Hepatocyte (in vitro differentiated cells): ENCODE data around the gene TRABD2A. TPM values are rescaled to one million over a fixed set of nuclear protein-coding genes. Genes with fewer than 3 reads are reported as not detected.
"Not testable (repeated sequence)": the region's sequence is repeated elsewhere in the genome, so short reads cannot be mapped to it uniquely, and the experiment has no call there.

Experiments
- DNase-seq: peaks from one replicate; pipeline ENCODE4 v3.0.0-alpha.2; 2016; ENCODE audit warnings: low spot score
- H2AFZ ChIP-seq: fragments of 200-600 bp; sonication (generic); 2 replicates; pipeline ENCODE4 v1.6.0; 2016; ENCODE audit warnings: antibody characterized with exemption, mild to moderate bottlenecking
- H3K27ac ChIP-seq: fragments of 200-600 bp; sonication (generic); 2 replicates; pipeline ENCODE4 v1.5.1; 2016; ENCODE audit warnings: mild to moderate bottlenecking
- H3K27me3 ChIP-seq: fragments of 200-600 bp; sonication (generic); 2 replicates; pipeline ENCODE4 v1.6.1; 2016
- H3K36me3 ChIP-seq: fragments of 200-600 bp; sonication (generic); replicated peaks from 2 replicates; pipeline ENCODE4 v1.5.1; 2016; ENCODE audit warnings: low read depth; ENCODE audit not compliant: insufficient read depth
- H3K4me1 ChIP-seq: fragments of 200-600 bp; sonication (generic); 2 replicates; pipeline ENCODE4 v1.5.1; 2016; ENCODE audit warnings: mild to moderate bottlenecking, moderate library complexity; ENCODE audit not compliant: insufficient read depth
- H3K4me2 ChIP-seq: fragments of 200-600 bp; sonication (generic); 2 replicates; pipeline ENCODE4 v1.6.0; 2016
- H3K4me3 ChIP-seq: fragments of 200-600 bp; sonication (generic); 2 replicates; pipeline ENCODE4 v1.5.1; 2016; ENCODE audit warnings: mild to moderate bottlenecking
- H3K79me2 ChIP-seq: fragments of 200-600 bp; sonication (generic); 2 replicates; pipeline ENCODE4 v1.6.0; 2017; ENCODE audit warnings: mild to moderate bottlenecking
- H3K9me2 ChIP-seq: fragments of 200-600 bp; sonication (generic); replicated peaks from 2 replicates; pipeline ENCODE4 v1.6.0; 2017; ENCODE audit warnings: mild to moderate bottlenecking; ENCODE audit not compliant: insufficient read depth
- H3K9me3 ChIP-seq: fragments of 200-600 bp; sonication (generic); 2 replicates; pipeline ENCODE4 v1.5.1; 2016; ENCODE audit warnings: low read depth, mild to moderate bottlenecking
- H4K20me1 ChIP-seq: fragments of 200-600 bp; sonication (generic); 2 replicates; pipeline ENCODE4 v1.6.0; 2016; ENCODE audit warnings: mild to moderate bottlenecking; ENCODE audit not compliant: insufficient read depth, poor library complexity, severe bottlenecking
- EZH2 ChIP-seq: fragments of 200-600 bp; sonication (generic); IDR thresholded peaks from 2 replicates; pipeline ENCODE4 v1.6.1; 2016; ENCODE audit warnings: antibody characterized with exemption, mild to moderate bottlenecking, borderline replicate concordance
- EZH2phosphoT487 ChIP-seq: fragments of 200-600 bp; sonication (generic); IDR thresholded peaks from one replicate; pipeline ENCODE4 v1.6.1; 2018; ENCODE audit warnings: antibody characterized with exemption, mild to moderate bottlenecking, low read depth, moderate library complexity; ENCODE audit not compliant: unreplicated experiment, severe bottlenecking
- WGBS: methylation state at CpG from one replicate; pipeline ENCODE4 v1.1.6; 2016; ENCODE audit warnings: low lambda C conversion rate; ENCODE audit errors: missing lambda C conversion rate; 5-methylcytosine and 5-hydroxymethylcytosine counted together
- polyA plus RNA-seq: library from polyadenylated mRNA; unstranded; fragments of >200 nt; fragmentation: Nextera tagmentation; extraction: Ambion mirVana; gene quantifications from 2 replicates; pipeline ENCODE4 v1.2.1, GENCODE V29; 2016
- total RNA-seq: library from RNA; depleted of rRNA; stranded (reverse); fragments of >200 nt; gene quantifications from 2 replicates; pipeline ENCODE4 v1.2.3, GENCODE V29; 2014
- TF ChIP-seq, protein P1 (sequence below): fragments of 200-600 bp; sonication (generic); IDR thresholded peaks from 2 replicates; pipeline ENCODE4 v1.5.1; 2016; ENCODE audit warnings: antibody characterized with exemption, mild to moderate bottlenecking; ENCODE audit not compliant: poor library complexity

TRABD2A gene
- total and polyA plus RNA-seq, 2 experiments from 2014 or later: 2.2 to 2.9 TPM

GRCh38 chr2:84776011-84776410 is 104.9 kb downstream of the TRABD2A start:
- Histone ChIP-seq H3K4me2 (no peak overlapping the region), H3K27ac (no peak overlapping the region), H3K27me3 (no peaks in the 10 kb centered on the region), H3K4me1 (no peaks in the 10 kb centered on the region), H2AFZ (no peak overlapping the region), H4K20me1 (no peaks in the 10 kb centered on the region), H3K4me3 (no peak overlapping the region), H3K36me3 (no peaks in the 10 kb centered on the region), H3K79me2 (no peaks in the 10 kb centered on the region), H3K9me3 (no peaks in the 10 kb centered on the region), H3K9me2 (no peaks in the 10 kb centered on the region)
- TF ChIP-seq, protein P1, sequence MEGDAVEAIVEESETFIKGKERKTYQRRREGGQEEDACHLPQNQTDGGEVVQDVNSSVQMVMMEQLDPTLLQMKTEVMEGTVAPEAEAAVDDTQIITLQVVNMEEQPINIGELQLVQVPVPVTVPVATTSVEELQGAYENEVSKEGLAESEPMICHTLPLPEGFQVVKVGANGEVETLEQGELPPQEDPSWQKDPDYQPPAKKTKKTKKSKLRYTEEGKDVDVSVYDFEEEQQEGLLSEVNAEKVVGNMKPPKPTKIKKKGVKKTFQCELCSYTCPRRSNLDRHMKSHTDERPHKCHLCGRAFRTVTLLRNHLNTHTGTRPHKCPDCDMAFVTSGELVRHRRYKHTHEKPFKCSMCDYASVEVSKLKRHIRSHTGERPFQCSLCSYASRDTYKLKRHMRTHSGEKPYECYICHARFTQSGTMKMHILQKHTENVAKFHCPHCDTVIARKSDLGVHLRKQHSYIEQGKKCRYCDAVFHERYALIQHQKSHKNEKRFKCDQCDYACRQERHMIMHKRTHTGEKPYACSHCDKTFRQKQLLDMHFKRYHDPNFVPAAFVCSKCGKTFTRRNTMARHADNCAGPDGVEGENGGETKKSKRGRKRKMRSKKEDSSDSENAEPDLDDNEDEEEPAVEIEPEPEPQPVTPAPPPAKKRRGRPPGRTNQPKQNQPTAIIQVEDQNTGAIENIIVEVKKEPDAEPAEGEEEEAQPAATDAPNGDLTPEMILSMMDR: no peak
- TF ChIP-seq EZH2 (no peak), EZH2phosphoT487 (no peak)
- 88% methylated on average over 1 of the region's 1 CpG for whole genome bisulfite sequencing
- DNase-seq: no peak

DNA sequence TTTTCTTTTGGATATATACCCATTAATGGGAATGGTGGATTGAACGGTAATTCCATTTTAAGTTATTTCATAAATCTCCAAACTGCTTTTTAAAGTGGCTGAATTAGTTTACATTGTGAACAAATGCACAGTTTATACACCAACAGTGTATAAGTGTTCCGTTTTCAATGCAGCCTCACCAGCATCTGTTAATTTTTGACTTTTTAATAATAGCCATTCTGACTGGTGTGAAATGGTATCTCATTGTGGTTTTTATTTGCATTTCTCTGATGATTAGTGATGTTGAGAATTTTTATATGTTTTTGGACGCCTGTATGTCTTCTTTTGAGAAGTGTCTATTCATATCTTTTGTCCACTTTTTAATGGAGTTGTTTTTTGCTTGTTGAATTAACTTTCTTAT is 107.3 kb downstream of the TRABD2A start:
- H2AFZ ChIP-seq, H3K79me2 ChIP-seq, H3K27ac ChIP-seq, H3K4me1 ChIP-seq, H3K9me2 ChIP-seq, H3K4me3 ChIP-seq, H3K4me2 ChIP-seq, DNase-seq, H3K27me3 ChIP-seq, H3K36me3 ChIP-seq, H4K20me1 ChIP-seq, H3K9me3 ChIP-seq: not testable (repeated sequence)
- 68% methylated on average over 3 of the region's 3 CpGs for WGBS

Other genes with a start within 250 kb of the TRABD2A start
- gene TMSB10, start 24.6 kb upstream of the TRABD2A start, total RNA-seq: 2,904 and 3,356 TPM in 2 replicates
- 2,879 and 3,340 TPM in 2 replicates for gene TMSB10, start 24.6 kb upstream of the TRABD2A start, polyA plus RNA-seq
- 52.1 and 63.0 TPM in 2 replicates for gene KCMF1, start 90.1 kb upstream of the TRABD2A start, total RNA-seq
- gene KCMF1, start 90.1 kb upstream of the TRABD2A start, polyA plus RNA-seq: 49.8 and 50.8 TPM in 2 replicates